OCI-LY3 (cell line): ENCODE results near the gene C8G.

Experiments
- H2AFZ ChIP-seq: fragments of 200-600, 300-600 bp; shearing (Covaris generic); 2 replicates; pipeline ENCODE4 v1.6.0; 2014; ENCODE audit warnings: antibody characterized with exemption, low read depth, low read length
- H3K27ac ChIP-seq: fragments of 200-600, 300-600 bp; sonication (generic); 2 replicates; pipeline ENCODE4 v1.5.1; 2014; ENCODE audit warnings: mild to moderate bottlenecking, low read length, moderate library complexity, mixed read lengths
- H3K27me3 ChIP-seq: fragments of 200-600, 300-600 bp; sonication (generic); 2 replicates; pipeline ENCODE4 v1.6.1; 2014; ENCODE audit warnings: low read depth, low read length, mixed read lengths
- H3K36me3 ChIP-seq: fragments of 200-600, 300-600 bp; sonication (generic); replicated peaks from 2 replicates; pipeline ENCODE3; 2014; ENCODE audit warnings: low read depth, low read length, mixed read lengths
- H3K4me1 ChIP-seq: fragments of 300-600, 200-600 bp; sonication (generic); 2 replicates; pipeline ENCODE4 v1.6.1; 2014; ENCODE audit warnings: low read length, mixed read lengths
- H3K4me2 ChIP-seq: fragments of 200-600, 300-600 bp; sonication (generic); 2 replicates; pipeline ENCODE4 v1.6.1; 2014; ENCODE audit warnings: low read length, mixed read lengths
- H3K4me3 ChIP-seq: fragments of 300-600, 200-600 bp; sonication (generic); 2 replicates; pipeline ENCODE4 v1.5.1; 2014; ENCODE audit warnings: antibody characterized with exemption, mild to moderate bottlenecking, low read length, moderate library complexity
- H3K79me2 ChIP-seq: fragments of 300-600, 200-600 bp; shearing (Covaris generic); 2 replicates; pipeline ENCODE4 v1.6.1; 2014; ENCODE audit warnings: mild to moderate bottlenecking, low read length, mixed read lengths
- H3K9ac ChIP-seq: fragments of 300-600, 200-600 bp; shearing (Covaris generic); 2 replicates; pipeline ENCODE4 v1.6.0; 2014; ENCODE audit warnings: mild to moderate bottlenecking, low read length, moderate library complexity
- H3K9me3 ChIP-seq: fragments of 200-600, 300-600 bp; shearing (Covaris generic); 2 replicates; pipeline ENCODE4 v1.6.1; 2014; ENCODE audit warnings: low read length, mixed read lengths; ENCODE audit not compliant: insufficient read depth
- H4K20me1 ChIP-seq: fragments of 200-600, 300-600 bp; sonication (generic); 2 replicates; pipeline ENCODE4 v1.6.1; 2016; ENCODE audit warnings: low read length, mixed read lengths; ENCODE audit not compliant: insufficient read depth
- CTCF ChIP-seq: fragments of 200-600, 300-600 bp; sonication (generic); IDR thresholded peaks from 2 replicates; pipeline ENCODE4 v1.5.1; 2014; ENCODE audit warnings: antibody characterized with exemption, low read length, low read depth
- EZH2phosphoT487 ChIP-seq: fragments of 200-600 bp; shearing (Covaris generic); IDR thresholded peaks from 2 replicates; pipeline ENCODE4 v1.6.1; 2018; ENCODE audit warnings: antibody characterized with exemption, mixed run types, low read depth

Gene C8G

GRCh38 chr9:136963341-136963740 lies 18.3 kb downstream of the C8G start:
- Histone ChIP-seq H3K27ac (no peak overlapping the region), H2AFZ (no peak overlapping the region), H3K4me1 (no peaks in the 10 kb centered on the region), H3K9me3 (no peaks in the 10 kb centered on the region), H4K20me1 (no peaks in the 10 kb centered on the region), H3K9ac (no peak overlapping the region), H3K36me3 (no peaks in the 10 kb centered on the region), H3K79me2 (no peaks in the 10 kb centered on the region), H3K27me3 (no peaks in the 10 kb centered on the region), H3K4me3 (no peak overlapping the region), H3K4me2 (no peak overlapping the region)
- TF ChIP-seq EZH2phosphoT487 = no peak
- no peak for TF ChIP-seq CTCF

GRCh38 chr9:136963751-136964150 lies 18.7 kb downstream of the C8G start:
- Histone ChIP-seq H3K27me3 (no peaks in the 10 kb centered on the region), H2AFZ (no peak overlapping the region), H3K79me2 (no peaks in the 10 kb centered on the region), H3K27ac (no peak overlapping the region), H3K4me2 (no peak overlapping the region), H3K9ac (no peak overlapping the region), H4K20me1 (no peaks in the 10 kb centered on the region), H3K36me3 (no peaks in the 10 kb centered on the region), H3K9me3 (no peaks in the 10 kb centered on the region), H3K4me3 (no peak overlapping the region), H3K4me1 (no peaks in the 10 kb centered on the region)
- TF ChIP-seq EZH2phosphoT487 = no peak
- no peak for TF ChIP-seq CTCF

GRCh38 chr9:136964171-136964689 lies 19.2 kb downstream of the C8G start:
- Histone ChIP-seq H3K27me3 (no peaks in the 10 kb centered on the region), H3K4me1 (no peaks in the 10 kb centered on the region), H3K9ac (no peak overlapping the region), H3K27ac (no peak overlapping the region), H3K9me3 (no peaks in the 10 kb centered on the region), H3K4me3 (no peak overlapping the region), H4K20me1 (no peaks in the 10 kb centered on the region), H3K4me2 (no peak overlapping the region), H3K79me2 (no peaks in the 10 kb centered on the region), H2AFZ (no peak overlapping the region), H3K36me3 (no peaks in the 10 kb centered on the region)
- TF ChIP-seq EZH2phosphoT487 (no peak), CTCF (no peak)

GRCh38 chr9:136964833-136965422 lies 19.9 kb downstream of the C8G start:
- Histone ChIP-seq H3K4me1 (no peaks in the 10 kb centered on the region), H3K36me3 (no peaks in the 10 kb centered on the region), H3K79me2 (no peaks in the 10 kb centered on the region), H3K4me3 (no peak overlapping the region), H3K9ac (no peak overlapping the region), H3K27me3 (no peaks in the 10 kb centered on the region), H3K4me2 (no peak overlapping the region), H3K27ac (no peak overlapping the region), H4K20me1 (no peaks in the 10 kb centered on the region), H2AFZ (no peak overlapping the region), H3K9me3 (no peaks in the 10 kb centered on the region)
- TF ChIP-seq CTCF (no peak), EZH2phosphoT487 (no peak)
